ENCODE measurements around the gene GPD2.

DNA sequence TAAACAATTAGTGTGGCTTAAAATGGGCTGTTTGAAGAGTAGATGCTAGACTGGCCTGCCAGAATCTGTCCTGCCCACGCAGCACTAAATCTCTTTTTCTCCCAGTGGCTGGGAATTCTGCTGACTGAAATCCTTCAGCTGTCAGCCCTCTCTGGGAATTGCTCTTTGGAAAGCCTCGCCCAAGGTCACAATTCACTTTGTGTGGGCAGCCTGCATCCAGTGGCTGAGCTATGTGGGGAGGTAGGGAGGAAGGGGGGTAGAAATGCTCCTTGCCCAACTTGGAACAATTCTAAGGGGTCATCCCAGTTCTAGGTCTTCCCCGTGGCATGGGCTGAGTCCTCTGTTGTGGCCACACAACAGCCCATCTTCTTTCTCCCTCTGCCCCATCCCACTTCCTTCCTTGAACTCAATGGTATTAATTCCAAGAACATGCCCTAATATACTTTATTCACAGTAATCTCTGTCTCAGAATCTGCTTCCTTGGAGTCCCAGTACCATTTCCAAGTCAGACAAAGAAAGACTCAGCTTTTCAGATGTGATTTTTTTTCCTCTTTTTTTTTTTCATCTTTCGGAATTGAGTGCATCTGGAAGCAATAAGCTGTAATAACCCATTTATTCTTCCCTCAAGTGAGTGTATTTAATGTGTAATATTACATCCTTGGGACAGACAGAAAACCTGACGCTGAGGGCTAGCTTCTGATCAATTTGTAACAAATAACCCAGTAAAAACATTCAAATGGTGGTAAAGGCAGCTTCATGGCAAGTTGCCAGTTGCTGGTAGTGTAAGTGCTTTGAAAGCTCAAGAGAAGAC is 189.4 kb downstream of the GPD2 start:
- TF ChIP-seq POLR2A (IDR thresholded peaks at IDR 0.05; ENCODE audit: extremely low read depth, insufficient read length) (no peak), MAX (IDR thresholded peaks at IDR 0.05; ENCODE audit: low read depth, low read length) (no peak), MYC (IDR thresholded peaks at IDR 0.05; ENCODE audit: low read depth, low read length) (no peak)
- TF ChIP-seq, protein P1, sequence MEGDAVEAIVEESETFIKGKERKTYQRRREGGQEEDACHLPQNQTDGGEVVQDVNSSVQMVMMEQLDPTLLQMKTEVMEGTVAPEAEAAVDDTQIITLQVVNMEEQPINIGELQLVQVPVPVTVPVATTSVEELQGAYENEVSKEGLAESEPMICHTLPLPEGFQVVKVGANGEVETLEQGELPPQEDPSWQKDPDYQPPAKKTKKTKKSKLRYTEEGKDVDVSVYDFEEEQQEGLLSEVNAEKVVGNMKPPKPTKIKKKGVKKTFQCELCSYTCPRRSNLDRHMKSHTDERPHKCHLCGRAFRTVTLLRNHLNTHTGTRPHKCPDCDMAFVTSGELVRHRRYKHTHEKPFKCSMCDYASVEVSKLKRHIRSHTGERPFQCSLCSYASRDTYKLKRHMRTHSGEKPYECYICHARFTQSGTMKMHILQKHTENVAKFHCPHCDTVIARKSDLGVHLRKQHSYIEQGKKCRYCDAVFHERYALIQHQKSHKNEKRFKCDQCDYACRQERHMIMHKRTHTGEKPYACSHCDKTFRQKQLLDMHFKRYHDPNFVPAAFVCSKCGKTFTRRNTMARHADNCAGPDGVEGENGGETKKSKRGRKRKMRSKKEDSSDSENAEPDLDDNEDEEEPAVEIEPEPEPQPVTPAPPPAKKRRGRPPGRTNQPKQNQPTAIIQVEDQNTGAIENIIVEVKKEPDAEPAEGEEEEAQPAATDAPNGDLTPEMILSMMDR (IDR thresholded peaks at IDR 0.05; ENCODE audit: low read depth, low read length), result no peak
